DND-41 (cell line): ENCODE results near the gene DPPA3.
"Not testable (repeated sequence)": the region's sequence is repeated elsewhere in the genome, so short reads cannot be mapped to it uniquely, and the experiment has no call there.

ENCODE experiments used
- CTCF ChIP-seq: IDR thresholded peaks from 2 replicates; pipeline ENCODE4 v1.5.1; 2012; ENCODE audit warnings: borderline replicate concordance, low read length, moderate library complexity, mild to moderate bottlenecking; ENCODE audit not compliant: poor library complexity, severe bottlenecking; ENCODE audit errors: extremely low read depth
- EZH2 ChIP-seq: IDR thresholded peaks from 3 replicates; pipeline ENCODE4 v1.6.1; 2012; ENCODE audit warnings: borderline replicate concordance, low read depth, mild to moderate bottlenecking, moderate library complexity, low read length, inconsistent platforms; ENCODE audit not compliant: severe bottlenecking

GRCh38 chr12:7755668-7756067, 44.4 kb downstream of the DPPA3 start:
- not testable (repeated sequence) for TF ChIP-seq CTCF, EZH2
